Activated naive CD4-positive, alpha-beta T cell treated with anti-CD3 and anti-CD28 coated beads, Interleukin-2, amount 10 ng/mL, durations not matched to agents 7 days and 5 days (primary cell): ENCODE measurements around the gene KCNA10.

Experiments
- CTCF ChIA-PET: fragments of 350-600 bp; sonication (Branson Sonifier 250); formaldehyde crosslinking; loops from one replicate; lab custom pipeline; 2021; ENCODE audit warnings: antibody characterized with exemption; lab: Charles Lee
- DNase-seq: peaks from one replicate; pipeline ENCODE4 v3.0.0-alpha.2; 2020
- H3K27ac Mint-ChIP-seq: one replicate; pipeline ENCODE4 v1.8.0; 2021; ENCODE audit warnings: mild to moderate bottlenecking, moderate library complexity, mixed read lengths
- H3K27me3 Mint-ChIP-seq: one replicate; pipeline ENCODE4 v1.8.0; 2021; ENCODE audit warnings: mild to moderate bottlenecking, mixed read lengths
- H3K36me3 Mint-ChIP-seq: one replicate; pipeline ENCODE4 v1.8.0; 2021; ENCODE audit warnings: mixed read lengths
- H3K4me1 Mint-ChIP-seq: one replicate; pipeline ENCODE4 v1.8.0; 2021; ENCODE audit warnings: mixed read lengths
- H3K4me3 Mint-ChIP-seq: one replicate; pipeline ENCODE4 v1.8.0; 2021; ENCODE audit warnings: mild to moderate bottlenecking, moderate library complexity, mixed read lengths
- H3K9me3 Mint-ChIP-seq: one replicate; pipeline ENCODE4 v1.8.0; 2021; ENCODE audit warnings: mixed read lengths

KCNA10 gene

GRCh38 chr1:110477041-110477440, 41.9 kb downstream of the KCNA10 start:
- no peak overlapping the region for H3K4me3 Mint-ChIP-seq
- CTCF ChIA-PET, result interaction anchor here (7.5 kb wide), 1 partner anchor 19 kb away, joined by 57 read pairs; no protein-coding TSS in a partner anchor
- H3K27me3 Mint-ChIP-seq, result peaks cover 12% of the 10 kb centered on the region

GRCh38 chr1:110476028-110476765, 42.8 kb downstream of the KCNA10 start:
- Mint-ChIP-seq H3K4me3 (no peak overlapping the region), H3K36me3 (no peaks in the 10 kb centered on the region), H3K9me3 (no peaks in the 10 kb centered on the region), H3K27me3 (peaks cover 6% of the 10 kb centered on the region), H3K4me1 (no peaks in the 10 kb centered on the region), H3K27ac (no peak overlapping the region)
- CTCF ChIA-PET, result interaction anchor here (7.5 kb wide), 1 partner anchor 20 kb away, joined by 57 read pairs; no protein-coding TSS in a partner anchor
- no peak for DNase-seq

More at GRCh38 chr1:110477041-110477440, 41.9 kb downstream of the KCNA10 start:
- Mint-ChIP-seq H3K4me1 (no peaks in the 10 kb centered on the region), H3K36me3 (no peaks in the 10 kb centered on the region), H3K9me3 (no peaks in the 10 kb centered on the region), H3K27ac (no peak overlapping the region)
- DNase-seq, result no peak

GRCh38 chr1:110475362-110476027, 43.5 kb downstream of the KCNA10 start:
- Mint-ChIP-seq H3K27ac (no peak overlapping the region), H3K27me3 (peaks cover 13% of the 10 kb centered on the region), H3K36me3 (no peaks in the 10 kb centered on the region), H3K4me3 (no peak overlapping the region), H3K4me1 (no peaks in the 10 kb centered on the region), H3K9me3 (no peaks in the 10 kb centered on the region)
- CTCF ChIA-PET, result interaction anchor here (3.2 kb wide), 1 partner anchor 20 kb away, joined by 15 read pairs; no protein-coding TSS in a partner anchor
- DNase-seq, result no peak

- H3K4me1 Mint-ChIP-seq, result no peaks in the 10 kb centered on the region
Observed at GRCh38 chr1:110474444-110474843, 44.5 kb downstream of the KCNA10 start.

DNA sequence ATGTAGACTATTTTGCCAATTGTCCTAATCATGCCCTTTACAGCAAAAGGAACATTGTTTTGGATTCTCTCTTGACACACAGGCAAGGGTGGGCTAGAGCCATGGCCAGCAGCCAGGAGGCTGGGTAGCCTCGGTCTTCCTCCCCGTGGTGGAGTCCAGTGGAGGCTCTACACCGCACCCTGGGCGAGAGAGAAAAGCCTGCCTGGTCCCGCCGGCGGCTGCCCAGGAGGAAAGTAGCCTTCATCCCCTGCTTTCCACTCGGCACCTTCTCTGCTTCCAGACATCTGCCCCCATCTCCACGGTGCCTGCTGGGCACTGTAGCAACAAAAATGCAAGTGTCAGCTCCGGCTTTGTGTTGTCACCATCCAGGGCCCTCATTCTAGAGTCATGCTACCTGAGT, 46.4 kb downstream of the KCNA10 start:
- no peaks in the 10 kb centered on the region for H3K9me3 Mint-ChIP-seq
- H3K27ac Mint-ChIP-seq, result peak overlapping the region; percentile 8
- DNase-seq, result no peak
- H3K4me1 Mint-ChIP-seq, result no peaks in the 10 kb centered on the region
- H3K36me3 Mint-ChIP-seq, result no peaks in the 10 kb centered on the region
- H3K27me3 Mint-ChIP-seq, result peaks cover 9% of the 10 kb centered on the region
- CTCF ChIA-PET, result interaction anchor here (0.7 to 3.2 kb wide), 3 partner anchors 23 to 265 kb away, joined by 3 to 15 read pairs (median 3); no protein-coding TSS in a partner anchor
- H3K4me3 Mint-ChIP-seq, result no peak overlapping the region

More at GRCh38 chr1:110474444-110474843, 44.5 kb downstream of the KCNA10 start:
- Mint-ChIP-seq H3K27ac (no peak overlapping the region), H3K27me3 (peaks cover 13% of the 10 kb centered on the region), H3K36me3 (no peaks in the 10 kb centered on the region), H3K4me3 (no peak overlapping the region), H3K9me3 (no peaks in the 10 kb centered on the region)
- no peak for DNase-seq
- CTCF ChIA-PET, result interaction anchor here (0.7 to 3.2 kb wide), 5 partner anchors 10 to 277 kb away, joined by 3 to 15 read pairs (median 3); no protein-coding TSS in a partner anchor

- Mint-ChIP-seq H3K27ac (no peak overlapping the region), H3K4me1 (no peaks in the 10 kb centered on the region), H3K9me3 (no peaks in the 10 kb centered on the region), H3K4me3 (no peak overlapping the region), H3K36me3 (no peaks in the 10 kb centered on the region), H3K27me3 (peaks cover 10% of the 10 kb centered on the region)
- no peak for DNase-seq
- CTCF ChIA-PET, result no interaction called here
Observed at GRCh38 chr1:110471131-110471530, 47.8 kb downstream of the KCNA10 start.
